ENCODE data around the gene NR1H4. TPM values are rescaled to one million over a fixed set of nuclear protein-coding genes. Genes with fewer than 3 reads are reported as not detected.
"Not testable (repeated sequence)": the region's sequence is repeated elsewhere in the genome, so short reads cannot be mapped to it uniquely, and the experiment has no call there.

The NR1H4 gene
- total RNA-seq, 2 donors from 2014 or later: not detected

GRCh38 chr12:100573292-100574186 lies 99.9 kb downstream of the NR1H4 start, which contains the start of gene GAS2L3:
Gene GAS2L3, plus strand, starts transcription at chr12:100573684. Its CDS starts 21,221 bp downstream, at chr12:100594905.
- Mint-ChIP-seq H3K36me3 (no peaks in the 10 kb centered on the region), H3K9me3 (no peaks in the 10 kb centered on the region), H3K27ac (peak within 1 kb of the TSS in 1 of 2 donors; percentile 20), H3K4me3 (peak within 1 kb of the TSS; percentile 90), H3K27me3 (peaks cover 6 to 14% of the 10 kb centered on the region in 2 donors), H3K4me1 (ENCODE audit: low read depth in 2 of 2) (peaks cover 3 to 10% of the 10 kb centered on the region in 2 donors)
- DNase-seq (ENCODE audit: low spot score) (peak; percentile 80), ATAC-seq (peak; percentile 96 to 99)

GRCh38 chr12:100574187-100575074 lies 100.8 kb downstream of the NR1H4 start:
- Mint-ChIP-seq H3K4me3 (peak overlapping the region; percentile 90), H3K36me3 (no peaks in the 10 kb centered on the region), H3K4me1 (ENCODE audit: low read depth in 2 of 2) (peaks cover 3 to 10% of the 10 kb centered on the region in 2 donors), H3K27me3 (peaks cover 3 to 8% of the 10 kb centered on the region in 2 donors), H3K27ac (no peak overlapping the region), H3K9me3 (no peaks in the 10 kb centered on the region)
- DNase-seq (ENCODE audit: low spot score): no peak
- ATAC-seq: no peak

GRCh38 chr12:100576331-100577036 lies 102.8 kb downstream of the NR1H4 start:
- no peaks in the 10 kb centered on the region for H3K9me3 Mint-ChIP-seq
- H3K27ac Mint-ChIP-seq: no peak overlapping the region
- no peak for DNase-seq (ENCODE audit: low spot score)
- peaks cover 3 to 10% of the 10 kb centered on the region in 2 donors for H3K4me1 Mint-ChIP-seq (ENCODE audit: low read depth in 2 of 2)
- H3K27me3 Mint-ChIP-seq: peaks cover 0 to 8% of the 10 kb centered on the region in 2 donors
- no peaks in the 10 kb centered on the region for H3K36me3 Mint-ChIP-seq
- H3K4me3 Mint-ChIP-seq: no peak overlapping the region
- ATAC-seq: no peak

- H3K4me1 Mint-ChIP-seq (ENCODE audit: low read depth in 2 of 2): peaks cover 3 to 6% of the 10 kb centered on the region in 2 donors
- DNase-seq (ENCODE audit: low spot score): no peak
- no peaks in the 10 kb centered on the region for H3K36me3 Mint-ChIP-seq
- H3K4me3 Mint-ChIP-seq: no peak overlapping the region
- H3K9me3 Mint-ChIP-seq: no peaks in the 10 kb centered on the region
- no peak for ATAC-seq
- H3K27ac Mint-ChIP-seq: no peak overlapping the region
- no peaks in the 10 kb centered on the region for H3K27me3 Mint-ChIP-seq
Observed at GRCh38 chr12:100578923-100579322, 105.3 kb downstream of the NR1H4 start.

GRCh38 chr12:100579844-100580243 lies 106.2 kb downstream of the NR1H4 start:
- Mint-ChIP-seq H3K9me3 (no peaks in the 10 kb centered on the region), H3K4me1 (ENCODE audit: low read depth in 2 of 2) (no peaks in the 10 kb centered on the region), H3K36me3 (no peaks in the 10 kb centered on the region), H3K27me3 (no peaks in the 10 kb centered on the region), H3K27ac (no peak overlapping the region), H3K4me3 (no peak overlapping the region)
- no peak for ATAC-seq
- no peak for DNase-seq (ENCODE audit: low spot score)

GRCh38 chr12:100584256-100584655 lies 110.6 kb downstream of the NR1H4 start:
- peaks cover 21% of the 10 kb centered on the region for H3K36me3 Mint-ChIP-seq
- H3K4me1 Mint-ChIP-seq (ENCODE audit: low read depth in 2 of 2): no peaks in the 10 kb centered on the region
- DNase-seq (ENCODE audit: low spot score): no peak
- no peak overlapping the region for H3K27ac Mint-ChIP-seq
- ATAC-seq: no peak
- peaks cover 8 to 18% of the 10 kb centered on the region in 2 donors for H3K27me3 Mint-ChIP-seq
- no peak overlapping the region for H3K4me3 Mint-ChIP-seq
- peaks cover 24% of the 10 kb centered on the region for H3K9me3 Mint-ChIP-seq

GRCh38 chr12:100591979-100592378 lies 118.3 kb downstream of the NR1H4 start:
- no peak for DNase-seq (ENCODE audit: low spot score)
- Mint-ChIP-seq H3K36me3 (peaks cover 8% of the 10 kb centered on the region), H3K27ac (no peak overlapping the region), H3K4me1 (ENCODE audit: low read depth in 2 of 2) (no peaks in the 10 kb centered on the region), H3K27me3 (peaks cover 0 to under 1% of the 10 kb centered on the region in 2 donors), H3K9me3 (peaks cover 13% of the 10 kb centered on the region), H3K4me3 (no peak overlapping the region)
- ATAC-seq: no peak

GRCh38 chr12:100593490-100593889 lies 119.8 kb downstream of the NR1H4 start:
- ATAC-seq (no peak), DNase-seq (ENCODE audit: low spot score) (no peak)
- Mint-ChIP-seq H3K4me3 (no peak overlapping the region), H3K4me1 (ENCODE audit: low read depth in 2 of 2) (no peaks in the 10 kb centered on the region), H3K36me3 (peaks cover 5% of the 10 kb centered on the region), H3K27me3 (no peaks in the 10 kb centered on the region), H3K27ac (no peak overlapping the region), H3K9me3 (peaks cover 4% of the 10 kb centered on the region)

GRCh38 chr12:100601626-100602025 lies 128.0 kb downstream of the NR1H4 start:
- H3K9me3 Mint-ChIP-seq: no peaks in the 10 kb centered on the region
- H3K4me1 Mint-ChIP-seq (ENCODE audit: low read depth in 2 of 2): no peaks in the 10 kb centered on the region
- DNase-seq (ENCODE audit: low spot score) (no peak), ATAC-seq (no peak)
- no peaks in the 10 kb centered on the region for H3K36me3 Mint-ChIP-seq
- H3K4me3 Mint-ChIP-seq: no peak overlapping the region
- no peaks in the 10 kb centered on the region for H3K27me3 Mint-ChIP-seq
- no peak overlapping the region for H3K27ac Mint-ChIP-seq

GRCh38 chr12:100602997-100603396 lies 129.3 kb downstream of the NR1H4 start:
- H3K27ac Mint-ChIP-seq; H3K27me3 Mint-ChIP-seq; H3K9me3 Mint-ChIP-seq; H3K4me3 Mint-ChIP-seq; H3K36me3 Mint-ChIP-seq; ATAC-seq; H3K4me1 Mint-ChIP-seq (ENCODE audit: low read depth in 2 of 2); DNase-seq (ENCODE audit: low spot score): not testable (repeated sequence)

GRCh38 chr12:100608776-100609175 lies 135.1 kb downstream of the NR1H4 start:
- Mint-ChIP-seq H3K36me3 (peaks cover 7% of the 10 kb centered on the region), H3K4me3 (no peak overlapping the region), H3K27ac (no peak overlapping the region), H3K9me3 (peaks cover 4% of the 10 kb centered on the region), H3K4me1 (ENCODE audit: low read depth in 2 of 2) (peaks cover 0 to 5% of the 10 kb centered on the region in 2 donors), H3K27me3 (no peaks in the 10 kb centered on the region)
- DNase-seq (ENCODE audit: low spot score) (no peak), ATAC-seq (peak in 1 of 2 donors; percentile 36)

GRCh38 chr12:100610666-100611430 lies 137.2 kb downstream of the NR1H4 start:
- Mint-ChIP-seq H3K36me3 (peaks cover 7% of the 10 kb centered on the region), H3K4me3 (no peak overlapping the region), H3K9me3 (peaks cover 4% of the 10 kb centered on the region), H3K4me1 (ENCODE audit: low read depth in 2 of 2) (peaks cover 0 to 5% of the 10 kb centered on the region in 2 donors), H3K27ac (no peak overlapping the region), H3K27me3 (no peaks in the 10 kb centered on the region)
- DNase-seq (ENCODE audit: low spot score): no peak
- ATAC-seq: no peak

GRCh38 chr12:100612606-100613005 lies 138.9 kb downstream of the NR1H4 start:
- Mint-ChIP-seq H3K4me1 (ENCODE audit: low read depth in 2 of 2) (peaks cover 0 to 5% of the 10 kb centered on the region in 2 donors), H3K36me3 (peaks cover 2% of the 10 kb centered on the region), H3K9me3 (peaks cover 2% of the 10 kb centered on the region), H3K27me3 (no peaks in the 10 kb centered on the region), H3K4me3 (no peak overlapping the region), H3K27ac (no peak overlapping the region)
- DNase-seq (ENCODE audit: low spot score): no peak
- ATAC-seq: no peak

All from natural killer cell treated with Interleukin-12 subunit alpha and Interleukin-12 subunit beta and Interleukin-15 and Interleukin-18, amount 100 ng/mL, for 72 hours (primary cell).